H1 (cell line): ENCODE measurements around the gene ARMC5.

Experiments used
- CHD2 ChIP-seq: IDR thresholded peaks from 2 replicates; pipeline ENCODE4 v1.6.1; 2012; ENCODE audit warnings: low read length, improper control_type of control experiment
- CTCF ChIP-seq, 3 experiments: IDR thresholded peaks; 1 replicate in 2 of 3; 2 replicates in 1 of 3; pipeline versions ENCODE4 v1.5.1 to v1.6.1; 2011; ENCODE audit warnings: low read length in 3 of 3, mild to moderate bottlenecking in 3 of 3, inconsistent platforms in 2 of 3, low read depth in 1 of 3, moderate library complexity in 1 of 3; ENCODE audit not compliant: insufficient read depth in 1 of 3; ENCODE audit errors: control extremely low read depth in 1 of 3
- EZH2 ChIP-seq: fragments of 200-600 bp; sonication (generic); IDR thresholded peaks from 2 replicates; pipeline ENCODE4 v1.7.1; 2012; ENCODE audit warnings: low read depth, mild to moderate bottlenecking, moderate library complexity, low read length, inconsistent platforms; ENCODE audit not compliant: severe bottlenecking
- FOSL1 ChIP-seq: IDR thresholded peaks from 2 replicates; pipeline ENCODE4 v1.6.1; 2011; ENCODE audit warnings: mild to moderate bottlenecking, low read depth, low read length, moderate library complexity; ENCODE audit not compliant: insufficient read depth
- JUND ChIP-seq: IDR thresholded peaks from 2 replicates; pipeline ENCODE4 v1.6.1; 2011; ENCODE audit warnings: mild to moderate bottlenecking, improper control_type of control experiment, low read length
- POLR2A ChIP-seq, 2 experiments: IDR thresholded peaks; 1 replicate in 1 of 2; 2 replicates in 1 of 2; pipeline ENCODE4 v1.6.1; 2011; ENCODE audit warnings: low read depth in 2 of 2, low read length in 2 of 2, mild to moderate bottlenecking in 2 of 2; ENCODE audit errors: control extremely low read depth in 1 of 2
- SIN3A ChIP-seq, 2 experiments: IDR thresholded peaks in 1 of 2; conservative IDR thresholded peaks in 1 of 2; 2 replicates each; pipeline ENCODE4 v1.6.1; 2011 to 2012; ENCODE audit warnings: low read length in 2 of 2, improper control_type of control experiment in 1 of 2, low read depth in 1 of 2, mild to moderate bottlenecking in 1 of 2
- SP1 ChIP-seq: IDR thresholded peaks from 2 replicates; pipeline ENCODE4 v1.6.1; 2011; ENCODE audit warnings: low read depth, low read length
- ZNF274 ChIP-seq: IDR thresholded peaks from 2 replicates; pipeline ENCODE4 v1.7.0; 2012; ENCODE audit warnings: low read length, borderline replicate concordance; ENCODE audit errors: extremely low read depth

- TF ChIP-seq ZNF274: no peak
- TF ChIP-seq EZH2: no peak
- no peak for TF ChIP-seq JUND
- TF ChIP-seq POLR2A (IDR thresholded peaks at IDR 0.05; ENCODE audit: control extremely low read depth in 1 of 2, low read depth in 2 of 2, low read length in 2 of 2): no peak
- no peak for TF ChIP-seq SIN3A (conservative IDR thresholded peaks at IDR 0.05 in 1 of 2, IDR thresholded peaks at IDR 0.05 in 1 of 2; ENCODE audit: low read depth in 1 of 2, low read length in 2 of 2)
- no peak for TF ChIP-seq FOSL1
- TF ChIP-seq CTCF (IDR thresholded peaks at IDR 0.05; ENCODE audit: control extremely low read depth in 1 of 3, insufficient read depth in 1 of 3, low read depth in 1 of 3, low read length in 3 of 3): no peak
- TF ChIP-seq CHD2: no peak
- no peak for TF ChIP-seq SP1
These were observed 5.1 kb downstream of the ARMC5 start for GRCh38 chr16:31464348-31464769.
